Neural progenitor cell (in vitro differentiated cells): ENCODE measurements around the gene LRRC72.

Source experiments
- CTCF ChIP-seq: fragments of 200-600 bp; sonication (generic); IDR thresholded peaks from 2 replicates; pipeline ENCODE4 v1.5.1; 2017; ENCODE audit warnings: antibody characterized with exemption, mild to moderate bottlenecking
- EZH2 ChIP-seq: fragments of 200-600 bp; sonication (generic); IDR thresholded peaks from 2 replicates; pipeline ENCODE4 v1.6.1; 2017; ENCODE audit warnings: antibody characterized with exemption, mild to moderate bottlenecking, moderate library complexity

GRCh38 chr7:16491148-16491547 is 35.5 kb upstream of the LRRC72 start:
- TF ChIP-seq CTCF = no peak
- TF ChIP-seq EZH2 = no peak
